ENCODE measurements around the gene CMPK1. TPM values are rescaled to one million over a fixed set of nuclear protein-coding genes. Genes with fewer than 3 reads are reported as not detected.
A peak's percentile ranks its signal among the peaks of the same experiment; 100 is the strongest.

CMPK1 gene
- total and polyA plus RNA-seq, 2 of the 4 experiments (the other 2 are of a cell fraction) = 23.1 to 31.9 TPM

GRCh38 chr1:47410068-47410455 is 76.5 kb downstream of the CMPK1 start:
- H2AFZ ChIP-seq (replicated peaks; ENCODE audit: low read length, poor library complexity) = peak overlapping the region; percentile 78
- H2AK5ac ChIP-seq (ENCODE audit: low read depth, low read length) = peak overlapping the region; percentile 77; the same call in 1 of the 2 replicates
- H3K9me1 ChIP-seq (ENCODE audit: insufficient read depth, low read length) = peaks cover 15% of the 10 kb centered on the region
- H3K79me1 ChIP-seq (ENCODE audit: low read depth in 1 of 2, low read length in 2 of 2) = no peaks in the 10 kb centered on the region
- H3K4ac ChIP-seq (ENCODE audit: low read depth, low read length) = peak overlapping the region; percentile 88
- H4K8ac ChIP-seq (ENCODE audit: low read depth in 2 of 2, low read length in 2 of 2) = 0 out of 4 replicates have a peak overlapping the region, but pooled peaks of 1 of the 2 experiments have one; percentile 42
- no peak overlapping the region for H3K4me3 ChIP-seq (ENCODE audit: insufficient read depth, low read depth, low read length)
- H3K18ac ChIP-seq (ENCODE audit: low read depth, low read length) = no peak overlapping the region
- dilution Hi-C loops (cut with HindIII; ENCODE audit: low sequenced_read_pairs, unreplicated experiment) (no loop called here), intact Hi-C loops (cut with micrococcal nuclease) (no loop called here), in situ Hi-C loops (cut with MboI; ENCODE audit: low sequenced_read_pairs) (no loop called here)
- DNase-seq (no peak), ATAC-seq (ENCODE audit: low read depth) (no peak)
- H3K27me3 ChIP-seq (ENCODE audit: control insufficient read depth, insufficient read depth, low read length) = peaks cover 7% of the 10 kb centered on the region; the same call in 1 of the 2 replicates
- no peak overlapping the region for H3K14ac ChIP-seq (replicated peaks; ENCODE audit: low read depth, low read length)
- no peak overlapping the region for H3K9ac ChIP-seq (ENCODE audit: low read depth, low read length)
- peak overlapping the region; percentile 48; the same call in 1 of the 2 replicates for H4K91ac ChIP-seq (ENCODE audit: insufficient read depth, low read depth, low read length)
- no peaks in the 10 kb centered on the region for H4K20me1 ChIP-seq (ENCODE audit: insufficient read depth, low read length)
- TF ChIP-seq CHD1 (IDR thresholded peaks at IDR 0.05; ENCODE audit: low read depth, low read length) (no peak), POLR2A (IDR thresholded peaks at IDR 0.05; ENCODE audit: low read depth, low read length) (no peak), CEBPB (IDR thresholded peaks at IDR 0.05; ENCODE audit: low read depth, low read length) (no peak), BHLHE40 (IDR thresholded peaks at IDR 0.05; ENCODE audit: low read depth, low read length) (no peak), NFE2L2 (IDR thresholded peaks at IDR 0.05; ENCODE audit: low read depth, low read length) (no peak), MXI1 (IDR thresholded peaks at IDR 0.05; ENCODE audit: borderline replicate concordance, low read depth, low read length) (no peak), RFX5 (IDR thresholded peaks at IDR 0.05; ENCODE audit: low read depth, low read length) (no peak), MAFK (IDR thresholded peaks at IDR 0.05; ENCODE audit: low read depth, low read length) (no peak), SMC3 (IDR thresholded peaks at IDR 0.05; ENCODE audit: low read depth, low read length) (no peak), CTCF (conservative IDR thresholded peaks at IDR 0.05; ENCODE audit: low read depth, low read length) (no peak), FOS (IDR thresholded peaks at IDR 0.05; ENCODE audit: low read depth, low read length) (no peak), RCOR1 (IDR thresholded peaks at IDR 0.05; ENCODE audit: insufficient replicate concordance, low read length) (no peak), USF2 (IDR thresholded peaks at IDR 0.05; ENCODE audit: low read depth, low read length) (no peak), RAD21 (IDR thresholded peaks at IDR 0.05; ENCODE audit: low read length) (no peak), MAZ (IDR thresholded peaks at IDR 0.05; ENCODE audit: borderline replicate concordance, low read depth, low read length) (no peak), ELK1 (IDR thresholded peaks at IDR 0.05; ENCODE audit: borderline replicate concordance, low read depth, low read length) (no peak)
- peak overlapping the region; percentile 75 for H2BK120ac ChIP-seq (ENCODE audit: low read depth, low read length)
- no peak overlapping the region for H2BK5ac ChIP-seq (ENCODE audit: low read depth, low read length, poor library complexity, severe bottlenecking)
- no peak overlapping the region for H2BK15ac ChIP-seq (ENCODE audit: low read depth, low read length)
- peaks cover 23% of the 10 kb centered on the region for H3K4me1 ChIP-seq (ENCODE audit: control insufficient read depth, insufficient read depth, low read length)
- ChIA-PET CTCF (no interaction called here), POLR2A (ENCODE audit: unreplicated experiment) (no interaction called here)
- no peaks in the 10 kb centered on the region for H3K36me3 ChIP-seq (ENCODE audit: control insufficient read depth, insufficient read depth, low read length)
- no peak overlapping the region for H4K5ac ChIP-seq (ENCODE audit: low read depth, low read length)
- H2BK20ac ChIP-seq (ENCODE audit: low read depth, low read length) = peak overlapping the region; percentile 41; the same call in 1 of the 2 replicates
- no peak overlapping the region for H3K4me2 ChIP-seq (ENCODE audit: low read depth, low read length)
- no peak overlapping the region for H3K27ac ChIP-seq (ENCODE audit: insufficient read depth, low read length)
- WGBS, 2 experiments (ENCODE audit: extremely low coverage in 2 of 2, insufficient read length in 1 of 2) = 38% methylated on average over 3 of the region's 3 CpGs; no CpG with 5 or more reads in 1 of the 2 experiments
- H3K56ac ChIP-seq (ENCODE audit: extremely low read depth, insufficient read depth, low read length) = no peak overlapping the region
- no peaks in the 10 kb centered on the region for H3K9me3 ChIP-seq (ENCODE audit: control insufficient read depth, insufficient read depth, low read length)
- peak overlapping the region; percentile 53 for H2AK9ac ChIP-seq (replicated peaks; ENCODE audit: low read depth, low read length, poor library complexity)
- no TSS peak for BruUV-seq (replicated peaks)
- H3K23ac ChIP-seq (ENCODE audit: low read depth, low read length) = no peak overlapping the region; the same call in 1 of the 2 replicates
